ENCODE measurements around the gene IGFBP3. TPM values are rescaled to one million over a fixed set of nuclear protein-coding genes. Genes with fewer than 3 reads are reported as not detected.

The IGFBP3 gene
- polyA plus RNA-seq, 1 donor: 62.6 TPM

DNA sequence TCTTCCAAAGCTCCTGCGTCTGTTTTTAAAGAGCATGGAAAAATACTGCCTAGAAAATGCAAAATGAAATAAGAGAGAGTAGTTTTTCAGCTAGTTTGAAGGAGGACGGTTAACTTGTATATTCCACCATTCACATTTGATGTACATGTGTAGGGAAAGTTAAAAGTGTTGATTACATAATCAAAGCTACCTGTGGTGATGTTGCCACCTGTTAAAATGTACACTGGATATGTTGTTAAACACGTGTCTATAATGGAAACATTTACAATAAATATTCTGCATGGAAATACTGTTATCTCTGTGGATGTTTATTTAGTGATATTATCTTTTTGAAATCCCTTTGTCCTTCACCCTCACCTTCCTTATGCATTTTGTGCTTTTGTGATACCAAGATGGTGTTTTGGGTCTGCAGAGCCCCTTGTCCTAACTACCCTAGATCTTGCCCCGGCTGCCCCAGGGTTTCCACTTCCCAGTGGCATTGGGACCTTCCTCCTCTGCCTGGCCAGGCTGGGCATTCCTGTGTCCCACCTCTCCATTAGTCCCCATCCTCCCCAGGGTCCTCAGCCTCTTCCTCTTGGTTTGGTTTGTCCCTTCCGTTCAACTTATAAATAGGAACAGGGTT lies 27.6 kb downstream of the IGFBP3 start:
- no peak for DNase-seq

- no peak for DNase-seq
These were observed 28.6 kb downstream of the IGFBP3 start for GRCh38 chr7:45892407-45893035.

DNA sequence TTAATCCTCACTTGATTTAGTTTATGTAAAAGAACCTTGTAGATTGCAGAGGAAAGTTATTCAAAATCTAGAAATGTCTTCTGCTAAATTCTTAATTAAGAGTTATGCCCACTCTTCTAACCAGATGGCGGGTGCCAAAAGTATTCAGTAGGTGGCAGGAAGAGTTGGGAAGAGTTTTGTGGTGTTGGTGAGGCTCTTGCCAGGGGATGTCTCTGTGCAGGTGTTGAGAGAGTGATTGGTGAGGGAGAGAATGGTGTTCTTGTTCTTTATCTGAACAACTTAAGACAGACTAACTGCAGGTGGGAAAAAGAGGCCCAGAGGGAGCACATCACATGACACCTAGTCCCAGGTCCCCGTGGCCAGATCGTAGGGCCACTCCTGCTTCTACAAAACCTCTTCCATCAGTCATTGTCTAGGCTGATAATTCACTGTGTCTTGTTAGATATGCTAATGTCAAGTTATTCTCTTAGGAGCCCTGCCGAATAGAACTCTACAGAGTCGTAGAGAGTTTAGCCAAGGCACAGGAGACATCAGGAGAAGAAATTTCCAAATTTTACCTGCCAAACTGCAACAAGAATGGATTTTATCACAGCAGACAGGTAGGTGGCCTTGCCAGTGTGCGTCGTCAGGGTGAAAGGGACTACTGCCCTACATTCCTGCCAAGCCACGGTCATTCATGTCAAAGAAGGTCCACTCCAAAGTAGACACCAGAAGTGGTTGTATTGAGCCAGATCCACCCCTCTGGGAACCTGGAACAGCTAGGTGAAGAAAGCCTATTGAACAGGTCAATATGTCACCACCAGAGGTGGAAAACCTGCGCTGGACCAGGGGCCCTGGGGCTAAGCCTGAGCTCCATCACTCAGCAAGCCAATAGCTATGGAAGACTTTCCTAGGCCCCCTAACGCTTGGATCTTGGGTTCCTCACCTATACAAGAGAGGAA lies 29.3 kb downstream of the IGFBP3 start:
- no peak for DNase-seq

GRCh38 chr7:45890902-45891461 lies 30.1 kb downstream of the IGFBP3 start:
- DNase-seq: no peak

DNA sequence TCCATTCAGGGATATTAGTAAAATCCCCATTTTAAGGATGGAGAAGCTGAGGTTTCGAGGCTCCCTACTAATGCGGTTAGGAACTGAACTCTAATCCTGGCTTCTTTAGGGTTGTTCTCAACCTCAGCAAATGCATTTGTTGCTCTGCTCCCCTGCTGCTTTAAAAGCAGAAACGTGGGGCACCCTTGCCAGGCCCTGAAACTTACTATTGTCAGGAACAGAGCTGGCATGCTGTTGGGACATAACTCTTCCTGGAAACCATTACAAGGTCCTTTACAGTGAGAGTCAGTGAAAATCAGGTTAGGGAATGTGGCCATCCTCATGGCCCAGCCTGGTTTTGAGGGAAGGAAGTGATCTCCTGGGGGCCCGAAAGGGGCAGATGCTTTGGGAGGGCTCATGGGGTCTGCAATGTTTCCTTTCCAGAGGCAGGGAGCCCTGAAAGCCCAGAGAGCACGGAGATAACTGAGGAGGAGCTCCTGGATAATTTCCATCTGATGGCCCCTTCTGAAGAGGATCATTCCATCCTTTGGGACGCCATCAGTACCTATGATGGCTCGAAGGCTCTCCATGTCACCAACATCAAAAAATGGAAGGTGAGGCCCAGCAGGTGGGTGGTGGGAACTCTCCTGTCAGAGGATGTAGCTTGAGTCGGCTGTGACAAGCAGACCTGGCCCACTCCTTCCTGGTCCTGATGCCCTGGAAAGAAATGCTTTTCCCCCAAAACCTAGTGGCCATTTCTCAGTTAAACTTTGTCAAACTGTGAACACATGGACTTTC lies 30.8 kb downstream of the IGFBP3 start:
- no peak for DNase-seq

DNA sequence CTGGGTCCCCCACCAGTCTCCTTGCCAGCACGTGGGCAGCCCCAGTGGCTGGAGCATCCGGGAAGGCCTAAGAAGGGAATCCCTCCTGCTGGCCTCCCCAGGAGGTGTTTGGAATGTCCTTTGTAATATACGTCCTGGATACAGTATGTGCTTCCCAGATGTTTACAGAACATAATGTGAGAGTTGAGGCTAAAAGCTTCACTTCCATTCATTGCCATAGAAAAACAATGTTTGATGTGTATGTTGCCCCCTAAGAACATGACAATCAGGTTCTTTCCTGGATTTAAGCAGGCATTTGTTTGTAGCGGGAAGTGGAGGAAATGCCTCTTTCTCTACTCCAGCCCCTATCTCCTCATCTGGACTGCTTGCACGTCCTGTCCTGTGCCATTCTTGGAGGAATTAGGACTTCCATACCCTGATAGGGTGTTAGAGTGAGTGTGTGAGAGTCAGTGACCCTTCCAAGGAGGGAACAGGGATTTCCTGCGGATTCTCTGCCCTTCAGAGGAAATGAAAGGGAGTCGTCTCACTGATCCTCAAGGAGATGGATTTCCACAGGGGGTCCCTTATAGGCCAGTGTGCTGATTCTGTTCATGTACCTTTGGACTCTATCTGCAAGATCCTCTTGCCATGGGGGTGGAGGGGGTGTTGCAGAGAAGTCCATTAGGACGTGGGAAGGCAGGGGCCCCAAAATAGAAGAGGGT lies 31.6 kb downstream of the IGFBP3 start:
- no peak for DNase-seq

- DNase-seq: no peak
These were observed 32.1 kb downstream of the IGFBP3 start for GRCh38 chr7:45888993-45889366.

DNA sequence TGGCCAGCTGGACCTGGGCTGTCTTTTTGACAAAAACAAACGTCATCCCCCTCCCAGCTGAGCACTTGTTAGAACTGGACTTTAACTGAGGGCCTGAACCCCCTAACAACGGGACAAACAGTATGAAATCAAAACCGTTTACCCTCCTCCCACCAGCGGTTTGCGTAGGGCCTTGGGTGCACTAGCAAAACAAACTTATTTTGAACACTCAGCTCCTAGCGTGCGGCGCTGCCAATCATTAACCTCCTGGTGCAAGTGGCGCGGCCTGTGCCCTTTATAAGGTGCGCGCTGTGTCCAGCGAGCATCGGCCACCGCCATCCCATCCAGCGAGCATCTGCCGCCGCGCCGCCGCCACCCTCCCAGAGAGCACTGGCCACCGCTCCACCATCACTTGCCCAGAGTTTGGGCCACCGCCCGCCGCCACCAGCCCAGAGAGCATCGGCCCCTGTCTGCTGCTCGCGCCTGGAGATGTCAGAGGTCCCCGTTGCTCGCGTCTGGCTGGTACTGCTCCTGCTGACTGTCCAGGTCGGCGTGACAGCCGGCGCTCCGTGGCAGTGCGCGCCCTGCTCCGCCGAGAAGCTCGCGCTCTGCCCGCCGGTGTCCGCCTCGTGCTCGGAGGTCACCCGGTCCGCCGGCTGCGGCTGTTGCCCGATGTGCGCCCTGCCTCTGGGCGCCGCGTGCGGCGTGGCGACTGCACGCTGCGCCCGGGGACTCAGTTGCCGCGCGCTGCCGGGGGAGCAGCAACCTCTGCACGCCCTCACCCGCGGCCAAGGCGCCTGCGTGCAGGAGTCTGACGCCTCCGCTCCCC lies 32.7 kb downstream of the IGFBP3 start, which contains the start of gene IGFBP1:
Gene IGFBP1, plus strand, starts transcription at position 304 of the 808 bp plus-strand sequence. Its CDS starts 165 bp downstream, at position 469.
- DNase-seq: no peak

DNA sequence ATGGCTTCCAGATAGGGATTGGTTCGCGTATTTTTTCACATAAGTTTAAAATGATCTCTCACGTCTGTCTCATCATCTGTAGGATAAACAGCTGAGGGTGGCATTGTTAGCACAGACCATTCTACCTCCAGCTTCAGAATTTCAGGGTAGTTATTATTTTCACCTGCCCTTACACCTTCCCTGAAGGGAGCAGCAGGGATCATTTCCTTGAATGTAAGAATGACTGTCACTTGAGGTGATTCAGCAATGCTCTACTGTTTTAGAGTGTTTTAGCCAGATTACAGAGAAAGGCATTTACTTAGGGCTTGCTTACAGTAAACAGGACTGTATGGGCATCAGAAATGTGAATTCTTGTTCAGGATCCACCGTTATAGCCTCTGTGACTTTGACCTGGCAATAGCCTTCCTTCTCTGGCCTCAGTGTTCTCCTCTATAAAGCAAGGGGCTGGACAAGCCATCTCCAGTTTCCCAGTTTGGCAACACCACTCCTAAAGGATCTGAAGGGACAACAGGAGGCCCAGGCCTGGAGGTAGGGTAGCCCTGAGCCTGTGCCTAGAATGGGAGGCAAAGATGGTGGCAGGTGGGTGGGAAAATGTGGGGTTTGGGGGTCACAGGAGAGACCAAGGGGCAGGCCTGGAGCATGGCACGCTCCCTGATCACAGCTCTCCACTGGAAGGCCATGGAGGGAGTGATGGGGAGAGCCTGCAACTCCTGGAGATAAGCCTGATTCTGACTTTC lies 34.0 kb downstream of the IGFBP3 start:
- DNase-seq: no peak

- no peak for DNase-seq
These were observed 35.7 kb downstream of the IGFBP3 start for GRCh38 chr7:45885264-45885882.

DNA sequence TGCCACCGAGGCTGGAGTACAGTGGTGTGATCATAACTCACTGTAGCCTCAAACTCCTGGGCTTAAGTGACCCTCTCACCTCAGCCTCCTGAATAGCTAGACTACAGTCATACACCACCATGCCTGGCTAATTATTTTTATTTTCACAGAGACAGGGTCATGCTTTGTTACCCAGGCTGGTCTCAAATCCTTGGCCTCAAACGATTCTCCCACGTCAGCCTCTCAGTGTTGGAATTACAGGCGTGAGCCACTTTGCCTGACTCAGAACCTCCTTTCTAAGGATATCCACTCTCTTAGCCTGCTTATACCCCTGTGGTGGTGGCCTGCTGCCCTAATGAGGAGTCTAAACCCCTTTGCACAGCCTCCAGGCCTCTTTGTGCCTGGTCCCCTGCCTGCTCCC lies 36.9 kb downstream of the IGFBP3 start:
- DNase-seq: no peak

GRCh38 chr7:45882465-45882810 lies 38.6 kb downstream of the IGFBP3 start:
- no peak for DNase-seq

DNA sequence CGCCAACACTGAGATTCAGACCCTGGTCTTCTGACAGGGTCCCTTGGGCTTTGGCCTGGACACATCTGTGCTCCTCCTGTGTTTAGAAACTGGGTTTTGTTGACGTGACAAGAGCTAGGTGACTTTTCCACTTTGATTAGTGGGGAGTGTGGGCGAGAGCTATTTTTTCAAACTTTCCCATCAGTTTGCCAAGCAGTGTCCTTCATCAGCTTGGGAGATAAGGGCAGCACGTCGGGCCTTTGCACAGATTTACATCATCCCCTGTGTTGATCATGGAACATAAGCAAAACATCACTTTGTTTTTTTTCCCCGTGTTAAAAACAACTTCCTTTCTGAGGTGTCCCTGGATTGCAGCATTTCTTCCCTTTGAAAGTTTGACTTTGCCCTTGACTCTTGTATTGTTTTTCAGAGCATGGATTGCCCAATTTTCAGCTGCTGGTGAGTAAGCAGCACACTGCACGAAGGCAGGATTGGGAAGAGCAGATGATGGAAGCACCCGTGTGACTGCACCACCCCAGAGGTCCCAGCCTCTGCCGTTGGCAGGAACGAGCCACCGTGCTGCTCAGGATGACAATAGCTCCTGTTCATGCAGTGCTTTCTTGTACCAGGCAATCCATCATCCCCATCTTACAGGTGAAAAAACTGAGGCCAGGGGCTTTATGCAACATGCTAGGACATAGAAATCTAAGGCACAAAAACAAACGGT lies 39.2 kb downstream of the IGFBP3 start:
- no peak for DNase-seq

DNA sequence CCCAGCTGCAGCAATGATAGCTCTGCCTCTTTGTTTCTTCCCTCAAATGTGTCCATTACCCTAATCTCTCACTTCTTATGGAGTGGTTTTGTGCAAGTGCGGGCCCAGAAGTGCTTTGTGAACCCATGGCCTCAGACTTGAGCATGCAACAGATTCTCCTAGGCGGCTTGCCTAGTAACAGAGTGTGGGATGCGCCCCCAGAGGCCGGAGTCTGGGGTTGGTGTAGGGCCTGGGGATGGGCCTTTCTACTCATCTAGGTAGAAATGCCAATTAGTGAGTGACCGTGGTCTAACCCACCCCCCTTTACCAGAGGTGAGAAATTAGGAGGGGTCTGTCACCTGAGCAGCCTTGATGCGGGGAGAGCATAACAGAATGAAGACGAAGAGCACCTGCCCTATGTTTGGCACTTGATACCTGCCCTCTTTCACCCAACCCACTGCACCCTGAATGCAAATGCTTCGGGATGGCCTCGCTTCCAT lies 39.8 kb downstream of the IGFBP3 start:
- no peak for DNase-seq

DNA sequence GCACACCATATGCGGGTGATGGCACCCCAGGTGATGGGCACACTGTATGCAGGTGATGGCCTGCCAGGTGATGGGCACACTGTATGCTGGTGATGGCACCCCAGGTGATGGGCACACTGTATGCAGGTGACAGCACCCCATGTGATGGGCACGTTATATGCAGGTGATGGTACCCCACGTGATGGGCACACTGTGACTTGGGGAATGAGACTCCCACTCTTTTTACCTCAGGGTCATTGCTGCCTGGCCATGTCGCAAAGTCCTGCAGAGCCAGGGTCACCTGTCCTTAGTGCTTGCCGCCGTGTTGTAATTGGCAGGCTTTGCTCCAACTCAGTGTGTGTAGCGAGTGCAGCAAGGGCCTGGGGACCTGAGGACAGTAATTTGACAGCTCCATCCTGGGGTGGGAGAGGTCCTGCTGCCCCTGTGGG lies 40.6 kb downstream of the IGFBP3 start:
- DNase-seq: no peak

DNA sequence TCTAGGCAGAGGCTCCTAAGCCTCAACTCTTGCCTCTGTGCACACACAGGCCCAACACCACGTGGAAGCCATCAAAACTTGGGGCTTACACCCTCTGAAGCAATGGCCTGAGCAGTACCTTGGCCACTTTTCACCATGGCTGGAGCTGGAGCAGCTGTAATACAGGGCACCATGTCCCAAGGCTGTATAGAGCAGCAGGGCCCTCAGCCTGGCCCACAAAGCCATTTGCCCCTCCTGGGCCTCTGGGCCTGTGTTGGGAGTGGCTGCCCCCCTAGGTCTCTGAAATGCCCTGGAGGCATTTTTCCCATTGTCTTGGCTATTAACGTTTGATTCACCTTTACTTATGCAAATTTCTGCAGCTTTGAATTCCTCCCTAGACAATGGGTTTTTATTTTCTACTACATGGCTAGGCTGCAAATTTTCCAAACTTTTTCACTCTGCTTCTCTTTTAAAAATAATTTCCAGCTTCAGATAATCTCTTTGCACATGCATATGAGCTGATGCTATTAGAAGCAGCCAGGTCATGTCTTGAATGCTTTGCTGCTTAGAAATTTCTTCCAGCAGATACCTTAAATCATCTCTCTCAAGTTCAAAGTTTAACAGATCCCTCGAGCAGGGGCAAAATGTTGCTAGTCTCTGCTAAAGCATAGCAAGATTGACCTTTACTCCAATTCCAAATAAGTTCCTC lies 42.5 kb downstream of the IGFBP3 start:
- no peak for DNase-seq

- no peak for DNase-seq
These were observed 44.6 kb downstream of the IGFBP3 start for GRCh38 chr7:45876519-45876918.

Data from left kidney (tissue), 2 donors.